HepG2 (cell line): ENCODE data around the gene ARHGEF38. TPM values are rescaled to one million over a fixed set of nuclear protein-coding genes. Genes with fewer than 3 reads are reported as not detected.

Experiments used
- ARNT ChIP-seq: fragments of 450-650 bp; IDR thresholded peaks from 2 replicates; pipeline ENCODE4 v1.6.1; 2017
- FIP1L1 ChIP-seq: fragments of 200-400 bp; formaldehyde crosslinking; IDR thresholded peaks from 2 replicates; pipeline ENCODE4 v1.6.1; 2018; ENCODE audit warnings: low read depth, mild to moderate bottlenecking, low read length, moderate library complexity, borderline replicate concordance; ENCODE audit not compliant: insufficient read depth
- HIC2 ChIP-seq: sonication (generic); formaldehyde crosslinking; IDR thresholded peaks from 2 replicates; pipeline ENCODE4 v1.9.0; 2022; ENCODE audit warnings: low read depth, missing genetic modification reagents
- ISL2 ChIP-seq: sonication (generic); formaldehyde crosslinking; IDR thresholded peaks from 2 replicates; pipeline ENCODE4 v1.5.0; 2020; ENCODE audit warnings: missing genetic modification reagents
- KDM4B ChIP-seq: sonication (generic); formaldehyde crosslinking; IDR thresholded peaks from 2 replicates; pipeline ENCODE4 v1.4.0; 2020; ENCODE audit warnings: missing genetic modification reagents
- KDM5A ChIP-seq: fragments of 200-600 bp; sonication (generic); IDR thresholded peaks from 2 replicates; pipeline ENCODE4 v1.7.0; 2018; ENCODE audit warnings: antibody characterized with exemption, mild to moderate bottlenecking, low read length, borderline replicate concordance
- KDM6A ChIP-seq: IDR thresholded peaks from 2 replicates; pipeline ENCODE4 v1.6.1; 2016; ENCODE audit warnings: low read depth
- KMT2A ChIP-seq: sonication (generic); formaldehyde crosslinking; IDR thresholded peaks from 2 replicates; pipeline ENCODE4 v1.4.0; 2020; ENCODE audit warnings: missing genetic modification reagents
- MED1 ChIP-seq: sonication (generic); formaldehyde crosslinking; IDR thresholded peaks from 2 replicates; pipeline ENCODE4 v1.4.0; 2020; ENCODE audit warnings: missing genetic modification reagents
- ONECUT2 ChIP-seq: sonication (generic); formaldehyde crosslinking; IDR thresholded peaks from 2 replicates; pipeline ENCODE4 v1.4.0; 2020; ENCODE audit warnings: missing genetic modification reagents
- PCBP1 ChIP-seq: fragments of 200-400 bp; formaldehyde crosslinking; IDR thresholded peaks from 2 replicates; pipeline ENCODE4 v1.6.1; 2017; ENCODE audit warnings: mild to moderate bottlenecking, low read depth, low read length, borderline replicate concordance
- RAD51 ChIP-seq: fragments of 450-650 bp; IDR thresholded peaks from 2 replicates; pipeline ENCODE4 v1.6.1; 2016; ENCODE audit warnings: borderline replicate concordance
- RBAK ChIP-seq: sonication (generic); formaldehyde crosslinking; IDR thresholded peaks from 2 replicates; pipeline ENCODE4 v1.5.1; 2020; ENCODE audit warnings: mild to moderate bottlenecking, missing genetic modification reagents
- RELA ChIP-seq: sonication (generic); formaldehyde crosslinking; IDR thresholded peaks from 2 replicates; pipeline ENCODE4 v1.4.0; 2020; ENCODE audit warnings: missing genetic modification reagents
- SIN3A ChIP-seq: IDR thresholded peaks from 2 replicates; pipeline ENCODE4 v1.6.1; 2011; ENCODE audit warnings: low read depth, mild to moderate bottlenecking, control low read depth, low read length, borderline replicate concordance
- SMYD3 ChIP-seq: sonication (generic); formaldehyde crosslinking; IDR thresholded peaks from 2 replicates; pipeline ENCODE4 v1.8.1; 2023; ENCODE audit warnings: mild to moderate bottlenecking, missing genetic modification reagents
- ZFP82 ChIP-seq: sonication (generic); formaldehyde crosslinking; IDR thresholded peaks from 2 replicates; pipeline ENCODE4 v1.5.1; 2020; ENCODE audit warnings: mild to moderate bottlenecking, missing genetic modification reagents, borderline replicate concordance
- ZMAT3 ChIP-seq: sonication (generic); formaldehyde crosslinking; conservative IDR thresholded peaks from 2 replicates; pipeline ENCODE4 v1.7.0; 2021; ENCODE audit warnings: missing genetic modification reagents
- ZNF17 ChIP-seq: sonication (generic); formaldehyde crosslinking; IDR thresholded peaks from 2 replicates; pipeline ENCODE4 v1.5.0; 2020; ENCODE audit warnings: mild to moderate bottlenecking, missing genetic modification reagents
- ZNF180 ChIP-seq: sonication (generic); formaldehyde crosslinking; IDR thresholded peaks from 2 replicates; pipeline ENCODE4 v1.4.0; 2020; ENCODE audit warnings: low read depth, missing genetic modification reagents, borderline replicate concordance
- ZNF329 ChIP-seq: sonication (generic); formaldehyde crosslinking; IDR thresholded peaks from 2 replicates; pipeline ENCODE4 v1.9.0; 2021; ENCODE audit warnings: low read depth, mild to moderate bottlenecking, missing genetic modification reagents
- ZNF331 ChIP-seq: sonication (generic); formaldehyde crosslinking; IDR thresholded peaks from 2 replicates; pipeline ENCODE4 v1.4.0; 2020; ENCODE audit warnings: missing genetic modification reagents
- ZNF484 ChIP-seq: sonication (generic); formaldehyde crosslinking; IDR thresholded peaks from 2 replicates; pipeline ENCODE4 v1.5.1; 2020; ENCODE audit warnings: mild to moderate bottlenecking, low read depth, missing genetic modification reagents, borderline replicate concordance
- ZNF619 ChIP-seq: sonication (generic); formaldehyde crosslinking; IDR thresholded peaks from 2 replicates; pipeline ENCODE4 v1.4.0; 2020; ENCODE audit warnings: mild to moderate bottlenecking, missing genetic modification reagents
- ZNF75D ChIP-seq: sonication (generic); formaldehyde crosslinking; IDR thresholded peaks from 2 replicates; pipeline ENCODE4 v1.8.1; 2023; ENCODE audit warnings: missing genetic modification reagents, mild to moderate bottlenecking, borderline replicate concordance
- polyA plus RNA-seq, 8 experiments: library from polyadenylated mRNA; depleted of rRNA in 3 of 8; stranded (reverse) in 7 of 8; unstranded in 1 of 8; fragments of >200 nt; fragmentation: Illumina TruSeq in 4 of 8; extraction: Trizol in 4 of 8; gene quantifications; 2 replicates each; pipeline versions ENCODE4 v1.2.1 to v1.2.3, GENCODE V29; 2011 to 2016; ENCODE audit warnings: low read depth in 4 of 8, missing spikeins in 1 of 8, mixed read lengths in 1 of 8; ENCODE audit not compliant: insufficient read depth in 1 of 8
- total RNA-seq, 5 experiments: library from RNA; depleted of rRNA; stranded (reverse); fragments of >200 nt; fragmentation: Illumina TruSeq; extraction: Trizol; gene quantifications; 2 replicates each; pipeline ENCODE4 v1.2.3, GENCODE V29; 2016; ENCODE audit warnings: low read depth in 1 of 5
- TF ChIP-seq, protein P1 (sequence below): IDR thresholded peaks from 2 replicates; pipeline ENCODE4 v1.6.1; 2016; ENCODE audit warnings: low read depth, control low read depth
- TF ChIP-seq, protein P2 (sequence below): sonication (generic); formaldehyde crosslinking; IDR thresholded peaks from 2 replicates; pipeline ENCODE4 v1.5.0; 2020; ENCODE audit warnings: mild to moderate bottlenecking, low read depth, missing genetic modification reagents, borderline replicate concordance
- TF ChIP-seq, protein P3 (sequence below): sonication (generic); formaldehyde crosslinking; IDR thresholded peaks from 2 replicates; pipeline ENCODE4 v1.5.1; 2020; ENCODE audit warnings: missing genetic modification reagents, mild to moderate bottlenecking, borderline replicate concordance

The ARHGEF38 gene
- total and polyA plus RNA-seq, 2 of the 13 experiments (the other 11 are each of a cell fraction or from before 2014, with no cell fraction given) = not detected

DNA sequence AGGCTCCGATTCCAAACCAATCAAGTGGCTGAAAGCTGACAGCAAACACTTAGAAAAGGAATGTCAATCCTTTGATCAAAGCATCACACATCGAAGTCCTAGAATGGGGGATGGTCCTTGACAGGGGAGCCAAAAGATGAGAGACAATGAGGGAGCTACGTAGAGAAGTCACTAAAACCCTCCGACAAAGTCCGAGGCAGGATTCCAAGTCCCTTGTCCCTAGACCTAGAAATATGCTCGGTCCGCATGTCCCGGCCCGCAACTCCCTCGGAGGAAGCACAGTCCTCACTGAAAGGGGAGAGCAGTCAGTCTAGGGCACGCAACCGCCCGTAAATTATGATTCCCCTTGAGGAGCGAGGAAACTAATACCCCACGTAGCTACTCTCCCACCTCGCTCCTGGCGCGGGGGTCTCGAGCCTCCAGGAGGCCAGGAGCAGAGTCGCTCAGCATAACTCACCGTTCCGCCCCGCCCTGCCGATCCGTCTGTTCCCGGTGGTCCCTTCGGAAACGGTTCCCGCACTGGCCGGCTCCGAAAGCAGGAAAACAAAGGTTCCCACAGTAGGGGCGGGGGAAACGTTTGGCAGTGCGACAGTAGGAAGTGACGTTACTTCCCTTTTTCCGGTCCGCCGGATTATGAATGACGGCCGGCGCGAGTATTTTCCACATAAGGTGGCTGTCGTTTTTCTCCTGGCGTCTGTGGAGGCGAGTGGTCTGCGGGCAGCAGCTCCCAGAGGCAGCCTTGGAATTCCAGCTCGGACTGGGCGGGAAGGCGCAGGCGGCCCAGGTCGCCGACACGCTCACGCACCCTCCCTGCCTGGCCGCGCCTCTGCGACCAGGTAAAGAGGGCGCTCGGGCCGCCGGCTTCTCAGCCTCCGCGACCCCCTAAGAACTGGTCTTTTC is 156.0 kb downstream of the ARHGEF38 start, which contains the start of the genes GSTCD and INTS12 (continued):
- no peak for TF ChIP-seq ZNF484 (CRISPR knock-in tag)
- TF ChIP-seq, protein P1, sequence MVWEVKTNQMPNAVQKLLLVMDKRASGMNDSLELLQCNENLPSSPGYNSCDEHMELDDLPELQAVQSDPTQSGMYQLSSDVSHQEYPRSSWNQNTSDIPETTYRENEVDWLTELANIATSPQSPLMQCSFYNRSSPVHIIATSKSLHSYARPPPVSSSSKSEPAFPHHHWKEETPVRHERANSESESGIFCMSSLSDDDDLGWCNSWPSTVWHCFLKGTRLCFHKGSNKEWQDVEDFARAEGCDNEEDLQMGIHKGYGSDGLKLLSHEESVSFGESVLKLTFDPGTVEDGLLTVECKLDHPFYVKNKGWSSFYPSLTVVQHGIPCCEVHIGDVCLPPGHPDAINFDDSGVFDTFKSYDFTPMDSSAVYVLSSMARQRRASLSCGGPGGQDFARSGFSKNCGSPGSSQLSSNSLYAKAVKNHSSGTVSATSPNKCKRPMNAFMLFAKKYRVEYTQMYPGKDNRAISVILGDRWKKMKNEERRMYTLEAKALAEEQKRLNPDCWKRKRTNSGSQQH (CRISPR knock-in tag) = peak; percentile 99
- TF ChIP-seq ZNF331 = peak; percentile 98
- TF ChIP-seq KDM5A = peak; percentile 96
- no peak; the same call in none of the 2 replicates for TF ChIP-seq SMYD3
- TF ChIP-seq ARNT = no peak
- no peak for TF ChIP-seq RAD51
- TF ChIP-seq KMT2A (CRISPR knock-in tag) = peak; percentile 100
- TF ChIP-seq SIN3A = peak; percentile 98
- TF ChIP-seq RELA = peak; percentile 60; the same call in 1 of the 2 replicates
- peak; percentile 92 for TF ChIP-seq MED1 (CRISPR knock-in tag)
- peak; percentile 85 for TF ChIP-seq ZMAT3 (CRISPR knock-in tag)
- TF ChIP-seq, protein P2, sequence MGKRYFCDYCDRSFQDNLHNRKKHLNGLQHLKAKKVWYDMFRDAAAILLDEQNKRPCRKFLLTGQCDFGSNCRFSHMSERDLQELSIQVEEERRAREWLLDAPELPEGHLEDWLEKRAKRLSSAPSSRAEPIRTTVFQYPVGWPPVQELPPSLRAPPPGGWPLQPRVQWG (CRISPR knock-in tag) = no peak
- no peak for TF ChIP-seq ZNF180
- peak; percentile 95 for TF ChIP-seq KDM4B (CRISPR knock-in tag)
- no peak for TF ChIP-seq ZNF17
- TF ChIP-seq FIP1L1 = peak; percentile 97
- peak; percentile 39; the same call in 1 of the 2 replicates for TF ChIP-seq HIC2 (CRISPR knock-in tag)
- no peak for TF ChIP-seq PCBP1
- no peak for TF ChIP-seq ZNF619 (CRISPR knock-in tag)
- TF ChIP-seq, protein P3, sequence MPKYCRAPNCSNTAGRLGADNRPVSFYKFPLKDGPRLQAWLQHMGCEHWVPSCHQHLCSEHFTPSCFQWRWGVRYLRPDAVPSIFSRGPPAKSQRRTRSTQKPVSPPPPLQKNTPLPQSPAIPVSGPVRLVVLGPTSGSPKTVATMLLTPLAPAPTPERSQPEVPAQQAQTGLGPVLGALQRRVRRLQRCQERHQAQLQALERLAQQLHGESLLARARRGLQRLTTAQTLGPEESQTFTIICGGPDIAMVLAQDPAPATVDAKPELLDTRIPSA (CRISPR knock-in tag) = no peak
- TF ChIP-seq ZNF329 (CRISPR knock-in tag) = peak; percentile 81; the same call in 1 of the 2 replicates
- no peak for TF ChIP-seq KDM6A (CRISPR knock-in tag)
- no peak for TF ChIP-seq ZNF75D (CRISPR knock-in tag)
- TF ChIP-seq ISL2 (CRISPR knock-in tag) = peak; percentile 84
- TF ChIP-seq ONECUT2 (CRISPR knock-in tag) = no peak
- no peak for TF ChIP-seq RBAK (CRISPR knock-in tag)
- peak; percentile 98 for TF ChIP-seq ZFP82
